Smooth muscle cell (in vitro differentiated cells): Measurements from ENCODE around the gene RGS7BP. TPM values are rescaled to one million over a fixed set of nuclear protein-coding genes. Genes with fewer than 3 reads are reported as not detected.

Source experiments
- DNase-seq: peaks from one replicate; lab custom pipeline; 2025; ENCODE audit not compliant: unreplicated experiment; lab: John Stamatoyannopoulos, UW
- H2AFZ ChIP-seq: fragments of 200-600 bp; sonication (generic); 2 replicates; pipeline ENCODE4 v1.6.0; 2016; ENCODE audit warnings: antibody characterized with exemption, low read depth, mild to moderate bottlenecking
- H3F3A ChIP-seq: fragments of 200-600 bp; sonication (generic); 2 replicates; pipeline ENCODE4 v1.6.0; 2017; ENCODE audit warnings: antibody characterized with exemption, low read depth
- H3K27ac ChIP-seq: fragments of 200-600 bp; sonication (generic); 2 replicates; pipeline ENCODE4 v1.5.1; 2016; ENCODE audit warnings: low read depth, mild to moderate bottlenecking
- H3K27me3 ChIP-seq: fragments of 200-600 bp; sonication (generic); 2 replicates; pipeline ENCODE4 v1.6.1; 2016; ENCODE audit warnings: low read depth, mild to moderate bottlenecking
- H3K36me3 ChIP-seq: fragments of 200-600 bp; sonication (generic); 2 replicates; pipeline ENCODE4 v1.5.1; 2016; ENCODE audit warnings: low read depth
- H3K4me1 ChIP-seq: fragments of 200-600 bp; sonication (generic); 2 replicates; pipeline ENCODE4 v1.5.1; 2016; ENCODE audit warnings: low read depth
- H3K4me2 ChIP-seq: fragments of 200-600 bp; sonication (generic); 2 replicates; pipeline ENCODE4 v1.6.0; 2016; ENCODE audit warnings: mild to moderate bottlenecking
- H3K4me3 ChIP-seq: fragments of 200-600 bp; sonication (generic); 2 replicates; pipeline ENCODE4 v1.5.1; 2016; ENCODE audit warnings: mild to moderate bottlenecking
- H3K79me2 ChIP-seq: fragments of 200-600 bp; sonication (generic); 2 replicates; pipeline ENCODE4 v1.6.0; 2016; ENCODE audit warnings: low read depth, mild to moderate bottlenecking
- H3K9ac ChIP-seq: fragments of 200-600 bp; sonication (generic); 2 replicates; pipeline ENCODE4 v1.6.0; 2016; ENCODE audit warnings: low read depth
- H3K9me3 ChIP-seq: fragments of 200-600 bp; sonication (generic); replicated peaks from 2 replicates; pipeline ENCODE4 v1.5.1; 2016; ENCODE audit warnings: low read depth
- H4K20me1 ChIP-seq: fragments of 200-600 bp; sonication (generic); 2 replicates; pipeline ENCODE4 v1.6.0; 2016; ENCODE audit warnings: low read depth
- WGBS: methylation state at CpG from one replicate; pipeline ENCODE4 v1.1.7; 2016; ENCODE audit warnings: low lambda C conversion rate; 5-methylcytosine and 5-hydroxymethylcytosine counted together
- polyA plus RNA-seq: library from polyadenylated mRNA; unstranded; fragments of >200 nt; fragmentation: Nextera tagmentation; extraction: Ambion mirVana; gene quantifications from 2 replicates; pipeline ENCODE4 v1.2.1, GENCODE V29; 2016
- total RNA-seq: library from RNA; depleted of rRNA; stranded (reverse); fragments of >200 nt; gene quantifications from 2 replicates; pipeline ENCODE4 v1.2.3, GENCODE V29; 2014
- TF ChIP-seq, protein P1 (sequence below): fragments of 200-600 bp; sonication (generic); IDR thresholded peaks from 2 replicates; pipeline ENCODE4 v1.5.1; 2017; ENCODE audit warnings: borderline replicate concordance, mild to moderate bottlenecking, antibody characterized with exemption; ENCODE audit not compliant: insufficient read depth, poor library complexity, severe bottlenecking

RGS7BP gene
- total and polyA plus RNA-seq, 2 experiments from 2014 or later, result not detected

DNA sequence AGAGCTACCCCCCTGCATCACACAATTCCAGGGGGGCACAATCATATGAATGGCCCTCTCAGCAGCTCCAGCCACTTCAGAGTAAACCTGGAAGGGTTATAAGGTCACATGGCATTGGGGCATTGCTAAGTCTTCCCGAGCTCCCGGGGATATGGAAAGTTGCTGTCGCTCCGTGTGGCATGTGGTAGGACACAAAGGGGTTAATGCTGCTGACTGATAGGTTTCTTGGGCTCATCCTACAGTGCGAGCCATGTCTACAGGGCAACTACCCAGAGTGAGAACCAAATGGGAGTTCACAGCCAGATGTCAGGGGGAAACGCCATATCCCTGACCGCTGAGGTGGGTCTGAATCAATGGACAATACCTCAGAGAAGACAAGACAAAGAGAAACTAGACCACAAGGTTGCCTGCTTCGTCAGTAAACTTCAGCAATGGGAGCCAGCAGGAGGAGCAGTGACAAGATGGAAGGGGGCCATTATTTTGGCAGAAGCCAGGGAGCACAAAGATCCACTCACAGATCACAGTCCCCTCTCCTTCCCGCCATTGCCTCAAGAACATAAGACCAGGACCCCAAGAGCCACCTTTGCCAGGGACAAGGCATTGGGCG, 132.1 kb downstream of the RGS7BP start:
- Histone ChIP-seq H3K27me3 (no peaks in the 10 kb centered on the region), H3K4me2 (no peak overlapping the region), H2AFZ (no peak overlapping the region), H3K36me3 (no peaks in the 10 kb centered on the region), H3K4me3 (no peak overlapping the region), H3K27ac (no peak overlapping the region), H3K9ac (no peak overlapping the region), H3K9me3 (no peaks in the 10 kb centered on the region), H3F3A (no peaks in the 10 kb centered on the region), H3K4me1 (no peaks in the 10 kb centered on the region), H4K20me1 (no peaks in the 10 kb centered on the region), H3K79me2 (no peaks in the 10 kb centered on the region)
- DNase-seq, result no peak
- TF ChIP-seq, protein P1, sequence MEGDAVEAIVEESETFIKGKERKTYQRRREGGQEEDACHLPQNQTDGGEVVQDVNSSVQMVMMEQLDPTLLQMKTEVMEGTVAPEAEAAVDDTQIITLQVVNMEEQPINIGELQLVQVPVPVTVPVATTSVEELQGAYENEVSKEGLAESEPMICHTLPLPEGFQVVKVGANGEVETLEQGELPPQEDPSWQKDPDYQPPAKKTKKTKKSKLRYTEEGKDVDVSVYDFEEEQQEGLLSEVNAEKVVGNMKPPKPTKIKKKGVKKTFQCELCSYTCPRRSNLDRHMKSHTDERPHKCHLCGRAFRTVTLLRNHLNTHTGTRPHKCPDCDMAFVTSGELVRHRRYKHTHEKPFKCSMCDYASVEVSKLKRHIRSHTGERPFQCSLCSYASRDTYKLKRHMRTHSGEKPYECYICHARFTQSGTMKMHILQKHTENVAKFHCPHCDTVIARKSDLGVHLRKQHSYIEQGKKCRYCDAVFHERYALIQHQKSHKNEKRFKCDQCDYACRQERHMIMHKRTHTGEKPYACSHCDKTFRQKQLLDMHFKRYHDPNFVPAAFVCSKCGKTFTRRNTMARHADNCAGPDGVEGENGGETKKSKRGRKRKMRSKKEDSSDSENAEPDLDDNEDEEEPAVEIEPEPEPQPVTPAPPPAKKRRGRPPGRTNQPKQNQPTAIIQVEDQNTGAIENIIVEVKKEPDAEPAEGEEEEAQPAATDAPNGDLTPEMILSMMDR, result no peak
- 79% methylated on average over 10 of the region's 10 CpGs for WGBS

DNA sequence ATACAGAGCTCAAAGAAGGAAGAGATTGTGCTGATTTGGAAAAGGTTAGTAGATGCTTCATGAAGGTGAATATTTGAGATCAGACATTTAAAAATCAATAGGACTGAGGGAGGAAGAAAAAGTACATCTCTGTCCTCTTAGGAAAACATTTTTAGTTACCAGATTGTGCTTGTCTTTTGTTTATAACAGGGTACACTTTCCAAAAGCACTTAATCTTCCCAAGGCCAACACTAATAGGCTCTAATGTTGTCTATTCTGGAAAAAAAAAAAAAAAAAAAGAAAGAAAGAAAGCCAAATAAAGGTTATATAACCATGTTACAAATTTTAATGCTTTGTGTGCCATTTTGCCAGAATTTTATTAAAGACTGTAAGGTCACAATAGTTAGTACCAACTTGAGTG, 139.0 kb downstream of the RGS7BP start:
- no peak overlapping the region for H3K9ac ChIP-seq
- no peaks in the 10 kb centered on the region for H3K27me3 ChIP-seq
- H4K20me1 ChIP-seq, result no peaks in the 10 kb centered on the region
- no peaks in the 10 kb centered on the region for H3K9me3 ChIP-seq
- H3K79me2 ChIP-seq, result no peaks in the 10 kb centered on the region
- no peaks in the 10 kb centered on the region for H3K4me1 ChIP-seq
- H3K36me3 ChIP-seq, result no peaks in the 10 kb centered on the region
- H3F3A ChIP-seq, result no peaks in the 10 kb centered on the region
- no peak overlapping the region for H3K4me2 ChIP-seq
- no peak overlapping the region for H3K27ac ChIP-seq
- H3K4me3 ChIP-seq, result no peak overlapping the region
- DNase-seq, result no peak
- TF ChIP-seq, protein P1, result no peak
- H2AFZ ChIP-seq, result no peak overlapping the region

DNA sequence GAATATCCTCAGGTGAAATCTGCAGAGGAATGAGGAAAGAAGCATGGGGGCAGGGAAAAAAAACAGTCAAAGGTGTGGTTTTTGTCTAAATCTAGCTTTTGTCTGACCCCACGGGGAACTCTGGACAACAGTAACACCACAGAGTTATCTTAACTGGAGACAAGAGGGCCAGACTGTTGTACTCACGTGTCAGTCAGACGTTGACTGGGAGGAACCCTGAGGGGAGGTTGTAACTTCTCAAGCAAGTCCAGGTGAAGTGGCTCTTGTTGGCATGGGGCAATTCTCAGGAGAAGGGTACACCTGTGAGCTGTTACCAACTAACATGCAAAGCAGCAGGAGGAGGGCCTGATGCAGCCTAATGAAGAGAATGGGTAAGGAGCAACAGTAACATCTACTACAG, 140.4 kb downstream of the RGS7BP start:
- no peaks in the 10 kb centered on the region for H3F3A ChIP-seq

More for the DNA sequence above, 140.4 kb downstream of the RGS7BP start:
- TF ChIP-seq, protein P1, result no peak
- H3K4me2 ChIP-seq, result no peak overlapping the region
- no peaks in the 10 kb centered on the region for H3K27me3 ChIP-seq
- 73% methylated on average over 3 of the region's 3 CpGs for WGBS
- no peak overlapping the region for H3K9ac ChIP-seq
- no peaks in the 10 kb centered on the region for H3K36me3 ChIP-seq
- no peaks in the 10 kb centered on the region for H4K20me1 ChIP-seq
- no peak overlapping the region for H3K4me3 ChIP-seq
- no peak overlapping the region for H3K27ac ChIP-seq
- H2AFZ ChIP-seq, result no peak overlapping the region
- H3K9me3 ChIP-seq, result no peaks in the 10 kb centered on the region
- no peak for DNase-seq
- H3K4me1 ChIP-seq, result no peaks in the 10 kb centered on the region
- H3K79me2 ChIP-seq, result no peaks in the 10 kb centered on the region
